ENCODE data around the gene NFYA. TPM values are rescaled to one million over a fixed set of nuclear protein-coding genes. Genes with fewer than 3 reads are reported as not detected.

The NFYA gene
- total and polyA plus RNA-seq, 2 donors (not counting 1 experiment from before 2014, with no cell fraction given): 23.3 to 44.3 TPM

- no peaks in the 10 kb centered on the region for H3K27me3 ChIP-seq (replicated peaks in 1 of 4; ENCODE audit: control extremely low read depth in 1 of 4, control insufficient read depth in 3 of 4, insufficient read depth in 4 of 4, low read length in 3 of 4)
- ChIA-PET CTCF (interaction anchor here (1.0 to 3.0 kb wide), 6 partner anchors 9 to 283 kb away, joined by 3 to 23 read pairs (median 5); no protein-coding TSS in a partner anchor), POLR2A (no interaction called here)
- TF ChIP-seq EZH2 (IDR thresholded peaks at IDR 0.05; ENCODE audit: borderline replicate concordance, insufficient read depth, low read depth, low read length, poor library complexity, severe bottlenecking) (no peak), CTCF (IDR thresholded peaks at IDR 0.05) (no peak)
- Mint-ChIP-seq H3K27me3 (no peaks in the 10 kb centered on the region), H3K4me1 (no peaks in the 10 kb centered on the region), H3K27ac (no peak overlapping the region), H3K4me3 (no peak overlapping the region), H3K9me3 (ENCODE audit: insufficient read depth) (no peaks in the 10 kb centered on the region)
- no peak overlapping the region for H2AFZ ChIP-seq (ENCODE audit: insufficient read depth, low read depth, low read length, poor library complexity, severe bottlenecking)
- no peak overlapping the region for H3K9ac ChIP-seq (ENCODE audit: low read length)
- no peaks in the 10 kb centered on the region for H3K9me3 ChIP-seq (ENCODE audit: control extremely low read depth in 1 of 3, control insufficient read depth in 2 of 3, insufficient read depth in 1 of 3, low read length in 2 of 3)
- intact Hi-C loops (cut with micrococcal nuclease): no loop called here
- no peaks in the 10 kb centered on the region for H3K36me3 ChIP-seq (replicated peaks in 1 of 2; ENCODE audit: control extremely low read depth in 1 of 2, control insufficient read depth in 1 of 2, extremely low read depth in 1 of 2, insufficient read depth in 2 of 2, low read length in 1 of 2)
- ATAC-seq (ENCODE audit: low read depth) (no peak), DNase-seq (no peak)
- H3K79me2 ChIP-seq (ENCODE audit: control insufficient read depth, insufficient read depth, low read length): no peaks in the 10 kb centered on the region
- no peak overlapping the region for H3K27ac ChIP-seq (ENCODE audit: low read length in 2 of 2)
- 92% methylated on average over 2 of the region's 2 CpGs for WGBS (ENCODE audit: insufficient coverage)
- H3K4me1 ChIP-seq (ENCODE audit: control insufficient read depth in 2 of 2, insufficient read depth in 2 of 2, low read length in 2 of 2): no peaks in the 10 kb centered on the region
- H4K20me1 ChIP-seq (ENCODE audit: control insufficient read depth, insufficient read depth, low read length, poor library complexity, severe bottlenecking): no peaks in the 10 kb centered on the region
- H3K4me3 ChIP-seq (ENCODE audit: control extremely low read depth in 1 of 5, extremely low read depth in 1 of 5, insufficient read depth in 1 of 5, low read depth in 2 of 5, low read length in 4 of 5): no peak overlapping the region
- H3K4me2 ChIP-seq (replicated peaks; ENCODE audit: low read depth, low read length, poor library complexity, severe bottlenecking): no peak overlapping the region
Measured at GRCh38 chr6:41036601-41037000, 36.2 kb upstream of the NFYA start.

GRCh38 chr6:41037107-41037900 is 35.5 kb upstream of the NFYA start:
- intact Hi-C loops (cut with micrococcal nuclease): no loop called here
- H3K9me3 ChIP-seq (ENCODE audit: control extremely low read depth in 1 of 3, control insufficient read depth in 2 of 3, insufficient read depth in 1 of 3, low read length in 2 of 3): no peaks in the 10 kb centered on the region
- WGBS (ENCODE audit: insufficient coverage): 91% methylated on average over 3 of the region's 13 CpGs
- H3K4me2 ChIP-seq (replicated peaks; ENCODE audit: low read depth, low read length, poor library complexity, severe bottlenecking): no peak overlapping the region
- H2AFZ ChIP-seq (ENCODE audit: insufficient read depth, low read depth, low read length, poor library complexity, severe bottlenecking): no peak overlapping the region
- TF ChIP-seq CTCF (IDR thresholded peaks at IDR 0.05) (no peak), EZH2 (IDR thresholded peaks at IDR 0.05; ENCODE audit: borderline replicate concordance, insufficient read depth, low read depth, low read length, poor library complexity, severe bottlenecking) (no peak)
- no peaks in the 10 kb centered on the region for H3K27me3 ChIP-seq (replicated peaks in 1 of 4; ENCODE audit: control extremely low read depth in 1 of 4, control insufficient read depth in 3 of 4, insufficient read depth in 4 of 4, low read length in 3 of 4)
- CTCF ChIA-PET: interaction anchor here (0.7 to 3.0 kb wide), 6 partner anchors 9 to 283 kb away, joined by 3 to 23 read pairs (median 4); no protein-coding TSS in a partner anchor
- H4K20me1 ChIP-seq (ENCODE audit: control insufficient read depth, insufficient read depth, low read length, poor library complexity, severe bottlenecking): no peaks in the 10 kb centered on the region
- POLR2A ChIA-PET: no interaction called here
- no peak overlapping the region for H3K27ac ChIP-seq (ENCODE audit: low read length in 2 of 2)
- Mint-ChIP-seq H3K27ac (no peak overlapping the region), H3K27me3 (no peaks in the 10 kb centered on the region), H3K4me3 (no peak overlapping the region), H3K4me1 (no peaks in the 10 kb centered on the region), H3K9me3 (ENCODE audit: insufficient read depth) (no peaks in the 10 kb centered on the region)
- H3K79me2 ChIP-seq (ENCODE audit: control insufficient read depth, insufficient read depth, low read length): no peaks in the 10 kb centered on the region
- no peak overlapping the region for H3K9ac ChIP-seq (ENCODE audit: low read length)
- no peak overlapping the region for H3K4me3 ChIP-seq (ENCODE audit: control extremely low read depth in 1 of 5, extremely low read depth in 1 of 5, insufficient read depth in 1 of 5, low read depth in 2 of 5, low read length in 4 of 5)
- no peak for DNase-seq
- H3K36me3 ChIP-seq (replicated peaks in 1 of 2; ENCODE audit: control extremely low read depth in 1 of 2, control insufficient read depth in 1 of 2, extremely low read depth in 1 of 2, insufficient read depth in 2 of 2, low read length in 1 of 2): peaks cover 0 to 1% of the 10 kb centered on the region in 2 experiments
- H3K4me1 ChIP-seq (ENCODE audit: control insufficient read depth in 2 of 2, insufficient read depth in 2 of 2, low read length in 2 of 2): no peaks in the 10 kb centered on the region
- no peak for ATAC-seq (ENCODE audit: low read depth)
